Stimulated activated CD8-positive, alpha-beta memory T cell treated with anti-CD3 and anti-CD28 coated beads, Interleukin-15, amount 100 ng/mL, for 1 hour (primary cell): ENCODE measurements around the gene UBASH3B.

Experiments used
- DNase-seq: peaks from one replicate; pipeline ENCODE4 v3.0.0-alpha.2; 2020; ENCODE audit warnings: low read depth

UBASH3B gene

DNA sequence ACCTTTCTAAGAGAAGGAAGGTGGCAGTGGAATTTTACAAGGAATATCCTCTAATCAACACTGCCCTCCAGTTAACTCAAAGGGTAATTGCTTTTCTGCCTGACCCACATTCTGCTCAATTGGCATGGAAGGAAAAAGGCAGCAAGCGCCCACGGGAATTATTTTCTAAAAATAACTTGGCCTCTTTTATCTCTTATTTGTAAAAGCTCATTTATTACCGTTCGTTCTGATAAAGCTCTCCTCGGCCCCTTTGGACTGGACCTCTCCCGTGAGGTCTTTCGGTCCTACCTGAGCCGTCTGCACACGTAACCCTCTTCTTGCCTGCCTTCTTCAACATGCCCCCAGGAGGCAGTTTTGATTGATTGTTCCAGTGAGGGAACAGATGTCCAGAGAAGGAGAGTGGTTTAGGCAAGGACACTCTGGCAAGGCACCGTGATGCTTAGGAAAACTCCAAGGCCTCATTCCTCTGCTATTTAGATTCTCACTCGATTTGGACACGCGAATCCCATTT is 129.6 kb downstream of the UBASH3B start:
- no peak for DNase-seq

DNA sequence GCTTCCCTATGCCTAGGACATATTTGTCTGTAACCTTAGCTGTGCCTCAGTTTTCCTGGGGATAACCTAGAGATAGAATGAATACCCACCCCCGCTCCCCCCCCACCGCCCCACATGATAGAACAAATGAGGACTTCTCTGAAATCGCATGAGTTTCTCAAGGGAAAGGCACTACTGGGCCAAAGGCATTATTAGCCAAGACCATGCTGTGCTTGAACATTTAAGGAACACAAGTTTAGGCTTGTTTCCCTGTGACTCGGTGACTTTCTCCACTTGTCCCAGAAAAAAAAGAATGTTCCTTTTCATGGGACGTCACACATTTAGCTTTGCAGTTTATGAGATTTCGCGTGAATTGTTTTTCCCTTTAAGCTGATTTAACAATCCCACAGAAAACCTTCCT is 131.4 kb downstream of the UBASH3B start:
- no peak for DNase-seq

DNA sequence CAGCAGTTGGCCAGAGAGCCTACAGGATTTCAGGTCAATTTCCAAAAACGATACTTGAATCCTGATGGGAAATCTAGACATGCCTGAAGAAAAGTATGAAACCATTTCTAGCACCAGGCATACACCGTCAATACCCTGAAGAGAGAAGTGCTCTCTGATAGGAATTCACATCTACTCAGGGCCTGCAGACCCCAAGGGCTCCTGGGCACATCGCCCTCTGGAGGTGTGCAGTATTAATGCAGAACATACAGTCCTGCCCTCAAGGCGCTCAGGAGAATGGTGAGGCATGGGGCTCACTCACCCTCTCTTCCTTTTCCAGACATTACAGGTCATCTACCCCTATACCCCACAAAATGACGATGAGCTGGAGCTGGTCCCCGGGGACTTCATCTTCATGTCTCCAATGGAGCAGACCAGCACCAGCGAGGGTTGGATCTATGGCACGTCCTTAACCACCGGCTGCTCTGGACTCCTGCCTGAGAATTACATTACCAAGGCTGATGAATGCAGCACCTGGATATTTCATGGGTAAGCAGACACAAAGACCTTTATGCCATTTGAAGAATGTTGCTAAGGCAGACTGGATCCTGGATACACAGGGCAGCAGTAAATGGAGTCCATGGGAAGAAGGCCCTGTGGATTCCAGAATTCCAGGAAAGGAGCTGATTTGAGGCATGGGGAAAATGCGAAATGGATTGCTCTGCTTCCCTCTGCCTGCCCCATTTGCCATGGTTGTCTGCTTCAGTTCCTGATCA is 133.4 kb downstream of the UBASH3B start:
- DNase-seq, result no peak

DNA sequence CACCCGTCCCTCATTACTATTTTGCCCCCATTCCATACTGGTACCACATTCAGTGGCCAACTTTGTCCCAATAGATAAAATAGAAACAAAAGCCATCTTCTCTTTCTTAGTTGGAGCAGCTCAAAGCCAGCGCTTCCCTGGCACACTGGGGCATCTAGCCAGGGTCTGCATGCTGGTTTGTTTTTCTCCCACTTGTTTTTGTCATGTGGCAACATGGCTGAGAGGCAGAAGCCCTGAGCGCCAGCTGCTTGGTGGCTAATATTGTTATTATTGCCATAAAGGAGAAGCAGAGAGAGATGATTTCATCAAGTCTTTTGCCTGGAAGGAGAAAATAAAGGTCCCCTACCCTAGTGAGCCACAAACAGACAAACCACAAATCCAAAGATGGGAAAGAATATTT is 134.4 kb downstream of the UBASH3B start:
- DNase-seq, result no peak

DNA sequence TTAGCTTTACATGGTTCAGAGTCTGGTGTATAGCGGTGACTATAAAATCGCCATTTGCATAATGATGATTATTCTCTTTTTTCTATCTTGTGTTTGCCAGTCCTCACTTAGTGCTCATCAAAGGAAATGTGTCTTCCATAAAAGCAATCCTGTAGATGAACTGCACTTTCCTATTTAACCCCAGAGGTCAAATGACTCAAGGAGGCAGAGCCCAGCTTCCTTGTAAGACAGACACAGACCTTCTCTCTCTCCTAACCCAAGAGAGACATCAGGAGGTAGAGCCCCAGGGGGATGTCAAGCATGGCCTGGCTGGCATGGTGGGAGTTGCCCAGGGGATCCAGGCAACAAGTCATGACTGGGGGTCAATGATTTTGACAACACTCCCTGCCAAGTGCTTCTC is 135.9 kb downstream of the UBASH3B start:
- DNase-seq, result no peak

DNA sequence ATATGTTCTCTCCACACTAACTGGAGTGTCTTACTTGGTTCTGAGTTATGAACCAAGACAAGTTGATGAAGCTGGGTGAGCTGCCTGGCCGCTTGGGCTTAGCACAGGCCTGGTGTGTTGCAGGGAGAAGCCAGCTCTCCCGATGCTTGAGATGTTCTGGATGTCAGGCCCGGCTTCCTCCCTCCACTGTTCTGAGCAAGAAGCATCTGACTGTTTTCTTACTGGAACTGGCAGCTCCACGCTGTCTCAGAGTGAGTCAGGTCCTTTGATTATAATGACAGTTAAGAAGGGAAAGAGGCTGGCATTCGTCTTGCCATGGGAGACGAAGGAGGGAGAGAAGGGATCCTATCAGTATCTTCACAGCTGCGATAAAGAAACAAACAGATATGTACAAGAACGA is 136.3 kb downstream of the UBASH3B start:
- no peak for DNase-seq

DNA sequence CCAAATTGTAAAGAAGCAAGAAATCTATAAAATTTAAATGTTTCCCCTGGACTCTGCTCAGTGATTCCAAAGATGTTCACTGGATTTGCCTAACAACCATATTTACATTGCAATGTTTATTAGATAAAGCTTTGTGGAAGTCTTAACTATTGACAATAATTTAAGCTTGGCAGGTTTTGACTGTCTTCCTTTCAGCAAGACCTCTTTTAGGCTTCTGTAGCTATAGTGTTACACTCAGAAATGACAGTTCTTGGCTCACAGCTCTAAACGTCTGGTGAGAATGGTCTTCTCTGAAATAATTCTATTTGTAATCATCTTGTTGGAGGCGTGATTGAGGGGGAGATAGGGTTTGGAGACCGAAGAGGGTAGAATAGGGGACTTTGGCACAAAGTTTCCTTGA is 138.0 kb downstream of the UBASH3B start:
- no peak for DNase-seq

DNA sequence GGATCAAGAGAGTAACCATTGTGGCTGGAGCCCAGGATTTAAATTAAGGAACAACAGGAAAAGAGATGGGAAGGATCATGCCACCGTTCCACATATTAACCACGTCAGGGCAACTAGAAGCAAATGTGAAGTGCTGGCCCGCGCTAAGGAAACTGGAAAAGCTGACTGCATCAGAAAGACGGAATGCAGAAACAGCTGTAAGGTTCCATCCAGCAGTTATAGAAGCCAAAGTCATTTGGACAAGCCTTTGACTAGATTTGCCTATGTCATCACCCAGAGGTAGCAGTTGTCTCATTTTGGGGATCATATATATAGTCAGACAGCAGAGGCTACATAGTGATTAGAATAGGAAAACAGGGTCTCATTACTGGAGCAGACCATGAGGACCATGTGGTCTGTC is 139.8 kb downstream of the UBASH3B start:
- DNase-seq, result no peak

DNA sequence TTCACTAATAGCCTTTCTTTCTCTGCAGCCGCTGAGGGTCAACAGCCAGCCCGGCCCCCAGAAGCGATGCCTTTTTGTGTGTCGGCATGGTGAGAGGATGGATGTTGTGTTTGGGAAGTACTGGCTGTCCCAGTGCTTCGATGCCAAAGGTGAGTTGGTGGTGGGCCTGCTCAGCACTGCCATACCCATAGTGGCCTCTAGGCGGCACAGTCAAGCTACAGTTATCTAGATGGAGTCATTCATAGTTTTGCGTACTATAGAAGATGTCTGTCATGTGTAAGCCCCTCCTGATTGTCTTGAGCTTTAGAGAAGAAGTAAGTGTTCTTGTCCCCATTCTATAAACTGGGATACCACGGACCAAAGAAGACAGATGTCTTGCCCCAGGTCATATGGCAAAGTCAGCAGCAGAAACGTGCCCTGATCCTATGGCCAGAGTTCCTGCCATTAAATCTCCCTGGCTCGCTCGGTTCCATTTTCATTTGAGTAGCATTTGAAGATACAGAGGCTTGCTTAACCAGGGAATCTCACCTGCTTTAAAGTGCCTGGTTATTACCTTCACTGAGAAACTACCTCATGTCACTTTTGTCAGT is 140.7 kb downstream of the UBASH3B start:
- peak; percentile 63 for DNase-seq

DNA sequence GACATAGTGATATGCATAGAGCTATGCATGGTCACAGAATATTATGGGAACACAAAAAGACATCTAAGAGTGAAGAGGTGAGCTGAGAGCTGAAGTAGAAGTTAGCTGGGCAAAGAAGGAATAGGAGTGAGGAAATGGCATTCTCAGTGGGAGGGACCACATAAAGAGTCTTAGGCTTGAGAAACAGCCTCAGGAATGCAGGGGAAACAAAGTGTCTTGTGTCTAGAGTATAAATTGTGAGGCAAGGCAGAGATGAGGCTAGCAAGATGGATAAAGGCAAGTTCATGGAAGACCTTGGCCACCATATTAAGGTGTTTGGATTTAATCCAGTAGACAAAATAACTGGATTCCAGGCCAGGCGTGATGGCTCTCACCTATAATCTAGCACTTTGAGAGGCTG is 142.1 kb downstream of the UBASH3B start:
- no peak for DNase-seq

DNA sequence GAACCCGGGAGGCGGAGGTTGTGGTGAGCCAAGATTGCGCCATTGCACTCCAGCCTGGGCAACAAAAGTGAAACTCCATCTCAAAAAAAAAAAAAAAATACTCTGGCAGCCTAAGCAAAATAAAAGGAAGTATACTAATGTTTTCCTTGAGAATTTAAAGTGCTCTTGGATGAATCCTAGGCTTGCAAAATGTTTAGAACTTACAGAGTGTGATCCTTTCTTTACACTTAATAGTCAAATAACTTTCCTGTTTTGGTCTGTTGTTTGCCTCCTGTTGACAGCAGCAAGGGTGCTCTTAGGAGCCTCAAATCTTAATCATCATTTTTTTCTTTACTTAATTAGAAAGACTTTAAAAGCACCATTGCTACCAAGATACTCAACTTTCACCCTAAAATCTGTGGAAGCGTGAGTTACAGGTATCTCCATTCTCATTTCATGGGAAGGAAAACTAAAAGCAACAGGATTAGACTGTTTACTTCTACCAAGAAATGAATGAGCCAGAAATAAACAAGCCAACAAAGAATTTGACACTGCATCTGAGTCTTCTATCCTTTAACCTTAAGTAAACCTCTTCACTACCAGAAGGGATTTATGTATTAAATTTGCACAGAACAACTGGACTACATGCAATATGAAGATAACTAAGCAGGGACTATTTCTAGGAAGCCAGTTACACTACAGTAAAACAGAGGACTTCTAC is 144.0 kb downstream of the UBASH3B start:
- no peak for DNase-seq

DNA sequence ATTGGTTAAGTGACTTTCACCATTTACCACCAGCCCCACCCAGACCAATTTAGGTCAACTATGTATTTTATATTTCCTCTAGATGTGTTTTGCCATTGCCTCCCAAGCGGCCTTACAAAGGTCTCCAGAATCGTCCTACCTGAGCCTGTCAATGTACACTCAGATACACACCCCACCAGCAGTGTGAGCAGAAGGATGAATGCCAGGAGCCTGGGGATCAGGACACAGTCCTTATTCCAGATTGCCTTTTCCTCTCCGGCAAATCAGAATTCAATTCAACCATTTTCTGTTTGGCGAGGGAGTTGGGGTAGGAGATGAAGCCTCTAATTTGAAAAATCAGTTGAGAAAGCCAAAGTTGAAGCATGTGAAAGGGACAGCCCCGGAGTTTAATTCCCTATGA is 147.4 kb downstream of the UBASH3B start:
- no peak for DNase-seq

DNA sequence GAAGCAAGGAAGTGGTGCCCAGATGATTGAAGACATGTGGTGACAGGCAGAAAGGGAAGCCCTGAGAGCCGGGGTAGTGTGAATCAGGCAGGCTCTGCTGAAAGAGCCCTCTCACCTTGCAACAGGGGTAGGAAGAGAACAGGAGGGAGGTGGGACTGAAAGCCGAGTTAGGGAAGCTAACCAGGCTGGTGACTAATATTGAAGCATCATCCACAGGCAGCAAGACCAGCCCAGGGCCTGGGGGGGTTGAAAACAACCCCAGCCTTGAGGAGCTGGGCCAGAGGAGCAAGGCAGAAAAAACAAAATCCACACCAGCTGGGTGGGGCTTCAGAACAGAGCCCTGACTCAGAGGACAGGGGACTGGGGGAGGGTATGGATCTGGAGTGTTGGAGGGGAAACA is 147.8 kb downstream of the UBASH3B start:
- no peak for DNase-seq

DNA sequence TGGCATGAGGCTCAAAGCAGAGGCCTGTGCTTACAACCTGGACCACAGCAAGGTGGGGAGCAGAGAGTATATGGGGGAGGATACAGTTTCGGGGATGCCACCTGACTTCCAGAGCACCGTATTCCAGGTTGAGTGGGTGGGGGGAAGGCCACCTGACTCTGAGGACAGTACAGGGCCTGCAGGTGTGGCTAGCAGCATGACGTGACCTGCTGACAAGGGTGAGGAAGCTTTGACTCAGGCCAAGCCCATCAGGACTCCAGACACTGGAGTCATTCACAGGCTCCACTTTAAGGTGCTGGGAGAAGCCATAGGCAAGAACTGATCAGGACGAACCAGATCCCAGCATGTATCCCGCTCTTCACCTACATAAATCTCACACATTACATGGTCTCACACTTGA is 148.2 kb downstream of the UBASH3B start:
- no peak for DNase-seq

DNA sequence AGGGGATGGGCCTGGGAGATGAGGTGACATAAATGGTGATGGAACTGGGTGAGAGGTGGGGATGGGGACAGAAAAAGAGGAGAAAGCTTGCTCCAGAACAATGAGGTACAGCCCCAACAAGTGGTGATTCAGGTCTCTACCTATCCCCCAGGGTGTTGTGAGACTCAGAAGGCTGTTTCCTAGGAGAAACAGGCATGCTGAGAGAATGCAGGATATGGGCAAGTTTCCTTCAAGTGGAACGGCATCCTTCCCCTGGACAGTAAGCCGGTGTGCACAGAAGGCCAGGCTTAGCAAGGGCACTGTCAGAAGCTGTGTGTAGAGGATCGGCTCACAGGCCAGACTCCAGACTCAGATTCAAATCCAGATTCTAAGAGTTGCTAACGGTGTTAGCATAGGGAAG is 148.6 kb downstream of the UBASH3B start:
- no peak for DNase-seq

DNA sequence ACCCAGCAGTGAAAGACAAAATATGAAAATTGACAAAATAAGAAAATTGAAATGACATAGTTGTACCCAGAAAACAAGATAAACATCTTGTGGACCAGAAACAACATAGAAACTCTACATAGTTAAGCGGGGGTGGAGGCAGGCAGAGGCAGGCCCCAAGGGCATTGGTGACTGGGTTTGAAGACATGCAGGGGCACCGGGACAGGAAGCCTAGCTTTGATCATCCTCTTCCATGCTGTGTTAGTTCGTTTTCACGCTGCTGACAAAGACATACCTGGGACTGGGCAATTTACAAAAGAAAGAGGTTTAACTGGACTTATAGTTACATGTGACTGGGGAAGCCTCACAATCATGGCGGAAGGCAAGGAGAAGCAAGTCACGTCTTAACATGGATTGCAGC is 149.3 kb downstream of the UBASH3B start:
- DNase-seq, result no peak

DNA sequence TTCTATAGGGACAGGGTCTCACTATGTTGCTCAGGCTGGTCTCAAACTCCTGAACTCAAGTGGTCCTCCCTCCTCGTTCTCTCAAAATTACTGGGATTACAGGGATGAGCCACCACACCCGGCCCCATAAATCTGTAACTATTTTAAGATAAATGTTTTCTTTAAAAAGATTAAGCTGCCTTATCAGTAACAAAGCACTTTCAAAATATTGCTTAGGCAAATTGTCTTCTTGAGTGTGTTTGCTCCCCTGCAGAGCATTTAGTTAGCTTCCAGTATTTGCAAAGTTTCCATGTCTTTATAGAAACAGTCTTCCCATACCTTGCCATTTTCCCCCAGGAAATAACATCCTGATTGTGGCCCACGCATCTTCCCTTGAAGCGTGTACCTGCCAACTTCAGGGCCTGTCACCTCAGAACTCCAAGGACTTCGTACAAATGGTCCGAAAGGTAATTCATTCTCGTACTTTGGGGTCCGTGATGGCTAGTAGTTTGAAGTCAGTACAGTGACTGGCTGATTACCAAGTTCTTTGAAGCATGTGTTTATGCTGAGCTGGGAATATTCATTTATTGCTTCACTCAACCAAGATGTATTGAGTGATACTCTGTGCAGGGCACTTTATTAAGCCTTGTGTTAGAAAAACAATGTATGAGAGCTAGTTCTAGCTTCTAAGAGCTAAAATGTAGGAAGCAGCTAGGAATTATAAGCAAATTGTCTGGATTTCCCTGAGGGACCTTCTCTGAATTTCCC is 152.4 kb downstream of the UBASH3B start:
- DNase-seq, result no peak

DNA sequence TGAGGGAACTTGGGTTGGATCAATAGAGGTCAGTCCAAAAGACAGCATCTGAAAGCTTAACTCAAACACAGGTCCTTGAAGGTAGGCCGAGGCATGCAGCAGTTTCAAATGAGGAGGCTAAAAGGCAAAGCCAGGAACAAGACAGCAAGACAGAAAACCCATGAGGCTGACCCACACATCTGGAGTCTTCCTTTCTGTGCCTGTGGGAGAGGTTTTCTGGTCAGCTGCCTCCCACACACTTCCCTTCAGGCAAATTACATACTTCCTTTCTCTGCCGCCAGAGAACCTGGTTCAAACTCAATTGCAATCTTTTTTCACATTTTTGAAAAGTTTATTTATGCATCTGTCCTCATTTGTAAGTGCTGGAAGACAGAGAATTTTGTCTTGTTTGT is 153.0 kb downstream of the UBASH3B start:
- no peak for DNase-seq

DNA sequence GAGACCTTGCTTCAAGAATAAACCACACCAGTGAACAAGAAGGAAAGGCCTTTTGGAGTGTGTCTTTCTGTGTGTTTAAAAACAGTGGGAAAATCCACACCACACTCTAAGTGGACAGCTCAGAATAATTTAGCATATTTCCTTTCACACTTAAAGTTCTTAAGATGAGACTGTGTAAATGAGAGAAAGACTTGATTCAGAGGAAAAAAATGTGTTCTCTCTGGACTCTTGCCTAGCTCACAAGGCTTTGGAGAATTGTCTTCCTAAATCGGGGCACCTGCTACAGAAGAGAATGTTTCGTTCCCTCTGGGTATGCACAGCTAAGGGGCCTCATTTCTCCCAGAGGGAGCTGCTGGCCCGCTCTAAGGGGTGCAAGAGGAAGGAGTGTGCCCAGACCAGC is 154.3 kb downstream of the UBASH3B start:
- no peak for DNase-seq

DNA sequence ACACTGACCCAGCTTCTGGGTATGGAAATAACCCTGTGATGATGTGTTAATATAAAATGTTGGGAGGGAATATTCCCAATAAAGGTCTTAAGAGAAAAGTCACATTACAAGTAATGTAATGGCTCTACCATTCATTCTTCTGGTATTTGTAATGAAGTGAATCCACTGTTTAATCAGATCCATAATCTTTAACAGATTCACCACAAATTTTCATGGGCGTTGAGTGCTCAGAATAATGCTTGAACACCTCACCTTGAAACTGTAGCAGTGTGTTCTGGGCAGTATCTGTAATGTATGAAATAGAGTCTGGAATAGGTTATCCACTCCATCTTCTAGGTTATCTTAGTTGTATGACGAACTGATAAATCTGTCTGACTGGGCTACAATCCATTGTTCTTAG is 156.2 kb downstream of the UBASH3B start:
- DNase-seq, result no peak

DNA sequence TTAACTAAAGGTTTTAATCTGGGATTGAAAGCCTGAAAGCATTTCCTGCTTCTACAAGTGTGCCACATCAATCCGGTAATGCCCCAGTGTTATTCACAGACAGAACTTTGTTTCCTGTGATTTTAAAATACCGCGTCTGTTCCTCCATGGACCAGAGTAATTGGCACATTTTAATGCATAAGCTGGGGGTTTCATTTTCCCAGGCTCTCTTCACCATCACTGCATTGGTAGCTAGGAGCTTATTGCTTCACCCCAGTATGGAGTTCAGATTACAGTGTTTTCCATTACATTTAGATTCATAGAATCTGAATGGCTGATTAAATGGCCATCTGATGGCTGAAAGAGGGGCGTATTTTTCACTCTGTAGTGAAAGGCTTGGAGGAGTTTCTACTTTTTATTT is 157.1 kb downstream of the UBASH3B start:
- no peak for DNase-seq

DNA sequence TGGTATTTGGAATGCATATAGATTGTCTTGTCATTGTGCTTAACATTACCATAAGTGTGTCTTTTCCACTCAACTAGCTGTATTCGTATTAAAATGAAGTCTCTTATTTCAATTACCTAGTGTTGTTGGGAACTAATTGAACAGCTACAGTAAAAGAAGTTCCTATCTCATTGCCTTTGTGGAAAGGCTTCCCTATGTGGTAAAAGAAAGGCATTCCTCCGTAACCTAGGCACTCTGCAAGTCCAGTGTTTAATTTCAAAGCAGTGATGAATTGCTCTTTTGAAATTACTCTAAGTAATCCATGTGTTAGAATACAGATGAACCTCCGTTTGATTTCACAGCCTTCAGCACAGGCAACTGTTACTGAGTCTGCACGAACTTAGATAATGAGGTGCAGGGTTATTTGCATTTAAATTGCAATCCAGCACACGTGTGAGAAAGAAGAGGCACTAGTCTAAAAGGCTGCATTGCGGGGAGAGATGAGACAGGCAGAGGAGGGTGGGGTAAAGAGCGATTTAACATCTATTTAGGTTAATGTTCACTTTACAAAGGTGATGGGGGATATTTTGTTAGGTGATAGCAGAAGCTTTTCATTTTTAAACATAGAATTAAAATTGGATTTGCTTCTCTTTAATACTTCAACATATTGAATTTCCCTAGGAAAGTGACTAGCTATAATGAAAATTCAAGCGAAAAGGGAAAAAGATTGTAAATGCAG is 157.8 kb downstream of the UBASH3B start:
- no peak for DNase-seq
